Measurements from ENCODE around the gene CPN1.

DNA sequence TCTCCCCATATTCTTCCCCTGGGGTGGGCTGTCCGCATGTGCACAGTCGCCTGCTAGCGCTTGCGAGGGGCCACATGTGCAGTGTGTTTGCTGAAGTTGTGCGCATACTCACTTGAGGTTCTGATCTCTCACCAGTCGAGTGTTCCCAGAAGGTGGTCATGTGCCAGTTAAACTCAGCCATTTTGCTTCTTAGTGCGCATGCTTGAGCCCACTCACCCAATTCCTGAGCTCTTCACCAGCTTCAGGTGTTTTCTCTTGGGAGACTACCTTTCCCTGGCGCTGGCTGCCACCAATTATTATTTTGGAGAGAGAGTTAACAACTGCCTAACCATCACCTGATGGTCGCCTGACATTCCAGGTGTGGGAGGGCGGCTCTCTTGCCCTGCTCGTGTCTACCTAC, 25.2 kb upstream of the CPN1 start:
- TF ChIP-seq, protein P1, sequence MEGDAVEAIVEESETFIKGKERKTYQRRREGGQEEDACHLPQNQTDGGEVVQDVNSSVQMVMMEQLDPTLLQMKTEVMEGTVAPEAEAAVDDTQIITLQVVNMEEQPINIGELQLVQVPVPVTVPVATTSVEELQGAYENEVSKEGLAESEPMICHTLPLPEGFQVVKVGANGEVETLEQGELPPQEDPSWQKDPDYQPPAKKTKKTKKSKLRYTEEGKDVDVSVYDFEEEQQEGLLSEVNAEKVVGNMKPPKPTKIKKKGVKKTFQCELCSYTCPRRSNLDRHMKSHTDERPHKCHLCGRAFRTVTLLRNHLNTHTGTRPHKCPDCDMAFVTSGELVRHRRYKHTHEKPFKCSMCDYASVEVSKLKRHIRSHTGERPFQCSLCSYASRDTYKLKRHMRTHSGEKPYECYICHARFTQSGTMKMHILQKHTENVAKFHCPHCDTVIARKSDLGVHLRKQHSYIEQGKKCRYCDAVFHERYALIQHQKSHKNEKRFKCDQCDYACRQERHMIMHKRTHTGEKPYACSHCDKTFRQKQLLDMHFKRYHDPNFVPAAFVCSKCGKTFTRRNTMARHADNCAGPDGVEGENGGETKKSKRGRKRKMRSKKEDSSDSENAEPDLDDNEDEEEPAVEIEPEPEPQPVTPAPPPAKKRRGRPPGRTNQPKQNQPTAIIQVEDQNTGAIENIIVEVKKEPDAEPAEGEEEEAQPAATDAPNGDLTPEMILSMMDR (IDR thresholded peaks at IDR 0.05 in 8 of 11, conservative IDR thresholded peaks at IDR 0.05 in 3 of 11): no peak
- TF ChIP-seq POLR2A (IDR thresholded peaks at IDR 0.05) (no peak), POLR2AphosphoS5 (IDR thresholded peaks at IDR 0.05) (no peak)
